Measurements from ENCODE around the gene MAF.

- TF ChIP-seq CTCF (optimal IDR thresholded peaks at IDR 0.05 in 1 of 3, IDR thresholded peaks at IDR 0.05 in 1 of 3, conservative IDR thresholded peaks at IDR 0.05 in 1 of 3; ENCODE audit: extremely low read depth in 1 of 3, insufficient read depth in 2 of 3, low read length in 3 of 3): no peak
- no peak for TF ChIP-seq EZH2 (IDR thresholded peaks at IDR 0.05; ENCODE audit: low read length)
Measured at GRCh38 chr16:79571903-79572535, 28.5 kb downstream of the MAF start.
